DOHH2 (cell line): Measurements from ENCODE around the gene ROBO1.

Source experiments
- H3F3A ChIP-seq: fragments of 200-600 bp; sonication (generic), shearing (Covaris generic); 2 replicates; pipeline ENCODE4 v1.6.0; 2016; ENCODE audit warnings: antibody characterized with exemption, mild to moderate bottlenecking; ENCODE audit not compliant: control insufficient read depth, insufficient read depth
- H3K27ac ChIP-seq: fragments of 200-600 bp; sonication (generic); 2 replicates; pipeline ENCODE4 v1.5.1; 2014; ENCODE audit warnings: low read depth, mild to moderate bottlenecking, low read length, moderate library complexity
- H3K27me3 ChIP-seq: fragments of 200-600 bp; sonication (generic); 2 replicates; pipeline ENCODE4 v1.6.1; 2014; ENCODE audit warnings: mild to moderate bottlenecking, low read length, mixed read lengths; ENCODE audit not compliant: control insufficient read depth
- H3K36me3 ChIP-seq: fragments of 200-600 bp; sonication (generic); 2 replicates; pipeline ENCODE4 v1.6.1; 2014; ENCODE audit warnings: mild to moderate bottlenecking, low read length, moderate library complexity, mixed read lengths; ENCODE audit not compliant: control insufficient read depth
- H3K4me1 ChIP-seq: fragments of 200-600 bp; sonication (generic); 2 replicates; pipeline ENCODE4 v1.6.1; 2014; ENCODE audit warnings: mild to moderate bottlenecking, low read length, mixed read lengths; ENCODE audit not compliant: control insufficient read depth
- H3K4me2 ChIP-seq: fragments of 200-600 bp; sonication (generic); 2 replicates; pipeline ENCODE4 v1.6.0; 2014; ENCODE audit warnings: mild to moderate bottlenecking, low read length, moderate library complexity
- H3K4me3 ChIP-seq: fragments of 200-600 bp; sonication (generic); 2 replicates; pipeline ENCODE4 v1.5.1; 2014; ENCODE audit warnings: mild to moderate bottlenecking, low read length, mixed read lengths
- H3K79me2 ChIP-seq: fragments of 200-600 bp; sonication (generic); 2 replicates; pipeline ENCODE4 v1.6.1; 2014; ENCODE audit warnings: mild to moderate bottlenecking, low read length, mixed read lengths; ENCODE audit not compliant: control insufficient read depth
- H3K9me2 ChIP-seq: fragments of 200-600 bp; sonication (generic); replicated peaks from 2 replicates; pipeline ENCODE4 v1.6.1; 2014; ENCODE audit warnings: mild to moderate bottlenecking, low read length, mixed read lengths; ENCODE audit not compliant: control insufficient read depth
- H3K9me3 ChIP-seq: fragments of 200-600 bp; sonication (generic); 2 replicates; pipeline ENCODE4 v1.6.1; 2014; ENCODE audit warnings: antibody characterized with exemption, low read length, mixed read lengths; ENCODE audit not compliant: control insufficient read depth, insufficient read depth
- H4K20me1 ChIP-seq: fragments of 200-600 bp; sonication (generic); 2 replicates; pipeline ENCODE4 v1.6.0; 2014; ENCODE audit warnings: low read depth, mild to moderate bottlenecking, antibody characterized with exemption, low read length, moderate library complexity; ENCODE audit not compliant: control insufficient read depth, insufficient read depth
- EZH2phosphoT487 ChIP-seq: fragments of 200-600 bp; sonication (generic); IDR thresholded peaks from 2 replicates; pipeline ENCODE4 v1.6.1; 2017; ENCODE audit warnings: borderline replicate concordance, mild to moderate bottlenecking, antibody characterized with exemption, low read length, moderate library complexity, mixed read lengths
- TF ChIP-seq, protein P1 (sequence below): fragments of 200-600 bp; sonication (generic); IDR thresholded peaks from one replicate; pipeline ENCODE4 v1.5.1; 2014; ENCODE audit warnings: antibody characterized with exemption, mild to moderate bottlenecking, low read depth, low read length; ENCODE audit not compliant: poor library complexity, severe bottlenecking

The ROBO1 gene

DNA sequence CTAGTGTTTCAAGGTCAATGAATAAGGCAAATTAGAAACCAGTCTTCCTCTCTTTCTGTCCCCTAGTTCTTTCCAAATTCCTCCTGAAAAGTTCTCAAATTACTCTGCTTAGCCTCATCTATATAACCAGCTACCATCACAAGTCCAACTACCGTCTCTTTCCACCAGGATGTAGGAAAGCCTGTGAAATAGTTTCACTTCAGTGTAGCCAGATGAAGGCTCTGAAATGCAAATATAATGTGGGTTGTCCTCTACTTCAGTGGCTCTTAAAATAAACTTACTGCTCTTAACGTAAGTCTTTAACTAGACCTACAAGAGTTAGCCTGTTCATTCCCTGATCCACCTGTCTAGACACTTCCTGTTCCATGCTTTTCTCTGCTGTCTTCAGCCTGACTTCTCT, 827.7 kb downstream of the ROBO1 start:
- no peaks in the 10 kb centered on the region for H3K9me2 ChIP-seq
- no peak overlapping the region for H3K27ac ChIP-seq
- no peak overlapping the region for H3K4me3 ChIP-seq
- peaks cover 4% of the 10 kb centered on the region; the same call in 1 of the 2 replicates for H3K9me3 ChIP-seq
- H3K4me1 ChIP-seq, result no peaks in the 10 kb centered on the region
- no peaks in the 10 kb centered on the region for H3K36me3 ChIP-seq
- H4K20me1 ChIP-seq, result no peaks in the 10 kb centered on the region
- TF ChIP-seq, protein P1, sequence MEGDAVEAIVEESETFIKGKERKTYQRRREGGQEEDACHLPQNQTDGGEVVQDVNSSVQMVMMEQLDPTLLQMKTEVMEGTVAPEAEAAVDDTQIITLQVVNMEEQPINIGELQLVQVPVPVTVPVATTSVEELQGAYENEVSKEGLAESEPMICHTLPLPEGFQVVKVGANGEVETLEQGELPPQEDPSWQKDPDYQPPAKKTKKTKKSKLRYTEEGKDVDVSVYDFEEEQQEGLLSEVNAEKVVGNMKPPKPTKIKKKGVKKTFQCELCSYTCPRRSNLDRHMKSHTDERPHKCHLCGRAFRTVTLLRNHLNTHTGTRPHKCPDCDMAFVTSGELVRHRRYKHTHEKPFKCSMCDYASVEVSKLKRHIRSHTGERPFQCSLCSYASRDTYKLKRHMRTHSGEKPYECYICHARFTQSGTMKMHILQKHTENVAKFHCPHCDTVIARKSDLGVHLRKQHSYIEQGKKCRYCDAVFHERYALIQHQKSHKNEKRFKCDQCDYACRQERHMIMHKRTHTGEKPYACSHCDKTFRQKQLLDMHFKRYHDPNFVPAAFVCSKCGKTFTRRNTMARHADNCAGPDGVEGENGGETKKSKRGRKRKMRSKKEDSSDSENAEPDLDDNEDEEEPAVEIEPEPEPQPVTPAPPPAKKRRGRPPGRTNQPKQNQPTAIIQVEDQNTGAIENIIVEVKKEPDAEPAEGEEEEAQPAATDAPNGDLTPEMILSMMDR, result no peak
- no peak for TF ChIP-seq EZH2phosphoT487
- H3K79me2 ChIP-seq, result no peaks in the 10 kb centered on the region
- H3K27me3 ChIP-seq, result no peaks in the 10 kb centered on the region
- H3K4me2 ChIP-seq, result no peak overlapping the region
- no peaks in the 10 kb centered on the region for H3F3A ChIP-seq

DNA sequence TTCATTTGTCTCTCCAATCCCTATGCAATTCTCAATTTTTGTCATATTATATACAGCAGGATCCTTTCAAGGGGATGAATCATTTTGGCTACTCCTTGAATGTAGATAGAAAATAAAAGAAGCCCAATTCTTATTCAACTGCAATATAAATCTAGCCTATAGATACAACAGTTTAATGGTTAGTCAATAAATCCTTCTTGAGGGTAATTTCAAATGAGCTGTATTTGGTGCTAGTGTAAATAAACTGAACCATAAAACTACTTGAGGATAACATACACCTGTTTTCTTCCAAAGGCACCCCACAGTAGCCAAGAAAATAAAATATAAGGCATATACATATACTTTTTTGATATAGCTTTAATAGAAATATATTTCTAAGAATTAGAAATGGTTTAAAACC, 830.3 kb downstream of the ROBO1 start:
- H3K9me3 ChIP-seq, result peaks cover 4% of the 10 kb centered on the region; the same call in 1 of the 2 replicates
- H3K27ac ChIP-seq, result no peak overlapping the region
- H4K20me1 ChIP-seq, result no peaks in the 10 kb centered on the region
- no peaks in the 10 kb centered on the region for H3K79me2 ChIP-seq
- no peak for TF ChIP-seq EZH2phosphoT487
- TF ChIP-seq, protein P1, result no peak
- no peaks in the 10 kb centered on the region for H3K9me2 ChIP-seq
- no peak overlapping the region for H3K4me3 ChIP-seq
- H3K4me2 ChIP-seq, result no peak overlapping the region
- H3F3A ChIP-seq, result no peaks in the 10 kb centered on the region
- no peaks in the 10 kb centered on the region for H3K27me3 ChIP-seq
- no peaks in the 10 kb centered on the region for H3K36me3 ChIP-seq
- no peaks in the 10 kb centered on the region for H3K4me1 ChIP-seq

DNA sequence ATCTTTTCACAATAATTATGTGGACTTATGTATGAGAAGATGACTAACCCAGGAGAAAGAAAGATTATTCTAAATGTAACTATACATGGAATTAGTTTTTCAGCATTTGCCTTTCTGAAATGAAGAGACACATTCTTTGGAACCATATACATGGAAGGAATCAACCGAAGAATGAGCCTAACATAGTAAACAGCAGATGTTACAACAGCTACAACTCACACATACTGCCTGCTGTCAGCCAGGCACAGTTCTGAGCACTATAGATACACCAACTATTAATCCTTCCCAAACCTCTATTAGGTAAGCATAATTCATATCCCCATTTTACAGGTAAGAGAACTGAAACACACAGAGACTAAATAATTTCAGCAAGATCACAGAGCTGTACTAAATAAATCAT, 840.0 kb downstream of the ROBO1 start:
- no peaks in the 10 kb centered on the region for H3K4me1 ChIP-seq
- H4K20me1 ChIP-seq, result no peaks in the 10 kb centered on the region
- no peaks in the 10 kb centered on the region for H3K27me3 ChIP-seq
- H3K79me2 ChIP-seq, result no peaks in the 10 kb centered on the region
- H3K27ac ChIP-seq, result no peak overlapping the region
- no peaks in the 10 kb centered on the region for H3K9me2 ChIP-seq
- H3K9me3 ChIP-seq, result no peaks in the 10 kb centered on the region
- no peak overlapping the region for H3K4me3 ChIP-seq
- TF ChIP-seq, protein P1, result no peak
- H3K36me3 ChIP-seq, result no peaks in the 10 kb centered on the region
- no peak overlapping the region for H3K4me2 ChIP-seq
- H3F3A ChIP-seq, result no peaks in the 10 kb centered on the region

DNA sequence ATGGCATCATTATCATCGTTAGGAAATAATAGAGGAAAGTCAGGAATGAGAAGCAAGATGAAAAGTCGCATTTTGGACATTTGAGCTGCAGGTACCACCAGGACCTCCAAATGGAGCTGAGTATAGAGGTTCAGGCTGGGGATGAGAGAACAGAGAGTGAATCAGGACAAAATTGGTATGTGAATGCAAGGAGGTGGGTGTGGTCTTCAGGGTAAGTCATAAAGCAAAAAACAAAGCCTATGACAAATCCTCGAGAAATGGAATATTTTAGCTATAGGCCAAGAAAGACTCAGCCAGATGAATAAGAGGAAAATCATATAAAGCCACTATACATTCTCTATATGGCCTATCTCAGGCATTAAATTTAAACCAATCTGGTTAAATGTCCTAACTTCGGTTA, 841.3 kb downstream of the ROBO1 start:
- Histone ChIP-seq H3K9me3 (no peaks in the 10 kb centered on the region), H3K4me3 (no peak overlapping the region), H3K36me3 (no peaks in the 10 kb centered on the region), H3K9me2 (no peaks in the 10 kb centered on the region), H3K79me2 (no peaks in the 10 kb centered on the region), H3K4me2 (no peak overlapping the region), H4K20me1 (no peaks in the 10 kb centered on the region), H3K27ac (no peak overlapping the region), H3K4me1 (no peaks in the 10 kb centered on the region), H3F3A (no peaks in the 10 kb centered on the region), H3K27me3 (no peaks in the 10 kb centered on the region)
- TF ChIP-seq, protein P1, result no peak
- TF ChIP-seq EZH2phosphoT487, result no peak
